K562 (cell line): ENCODE measurements around the gene DOCK1. TPM values are rescaled to one million over a fixed set of nuclear protein-coding genes. Genes with fewer than 3 reads are reported as not detected.

Source experiments
- ATAC-seq: fragments of 200-7000 bp; cut with Tn5 transposase; 3 replicates; pipeline ENCODE4 v1.9.1; 2020; ENCODE audit warnings: moderate library complexity
- BruUV-seq: library from RNA; stranded (reverse); fragments of 400-500 nt; replicated peaks from 2 replicates; lab custom pipeline; 2021; lab: Mats Ljungman, UMichigan
- CTCF ChIA-PET: fragments of 300-600 bp; formaldehyde crosslinking; extraction: SDS; loops from one replicate; lab custom pipeline; 2021; ENCODE audit warnings: low intra/inter-chr PET ratio; lab: Yijun Ruan, JAX
- POLR2A ChIA-PET: fragments of 300-600, 350-650 bp; sonication (Branson Sonifier 250); formaldehyde crosslinking; extraction: SDS; loops from one replicate; lab custom pipeline; 2021; ENCODE audit warnings: antibody characterized with exemption, inconsistent platforms; lab: Yijun Ruan, JAX
- DNase-seq, 4 experiments: peaks; one replicate each; pipeline versions ENCODE4 v3.0.0 to v3.0.0-alpha.2; 2011 to 2018; ENCODE audit warnings: low spot score in 3 of 4, mixed read lengths in 3 of 4; ENCODE audit errors: extremely low read depth in 1 of 4
- FAIRE-seq: peaks from 2 replicates; lab custom pipeline; 2011; peaks lifted over from hg19 to GRCh38; lab: Jason Lieb, UNC
- H2AFZ ChIP-seq: 2 replicates; pipeline ENCODE4 v1.6.0; 2011; ENCODE audit warnings: low read depth, low read length, control low read depth, inconsistent platforms
- H3K27ac ChIP-seq: fragments of 200-600 bp; 3 replicates; pipeline ENCODE4 v1.8.0; 2011; ENCODE audit warnings: low read depth, mild to moderate bottlenecking, control low read depth, inconsistent platforms, low read length, moderate library complexity, mixed read lengths; ENCODE audit errors: extremely low read depth
- H3K27me3 ChIP-seq, 2 experiments: fragments of 300-600 bp in 1 of 2; 2 replicates in 1 of 2; 3 replicates in 1 of 2; pipeline versions ENCODE4 v1.6.0 to v1.8.0; 2011; ENCODE audit warnings: inconsistent platforms in 2 of 2, low read length in 2 of 2, mild to moderate bottlenecking in 1 of 2, mixed read lengths in 1 of 2, moderate library complexity in 1 of 2; ENCODE audit not compliant: control insufficient read depth in 2 of 2, insufficient read depth in 2 of 2
- H3K36me3 ChIP-seq: fragments of 300-600 bp; 3 replicates; pipeline ENCODE4 v1.8.0; 2011; ENCODE audit warnings: mild to moderate bottlenecking, low read length, inconsistent platforms; ENCODE audit not compliant: control insufficient read depth, insufficient read depth
- H3K4me1 ChIP-seq, 2 experiments: fragments of 200-600 bp in 1 of 2; replicated peaks in 1 of 2; 2 replicates in 1 of 2; 3 replicates in 1 of 2; pipeline versions ENCODE4 v1.5.1 to v1.8.0; 2011; ENCODE audit warnings: inconsistent platforms in 2 of 2, low read length in 2 of 2, mild to moderate bottlenecking in 1 of 2, mixed read lengths in 1 of 2, moderate library complexity in 1 of 2; ENCODE audit not compliant: control insufficient read depth in 2 of 2, insufficient read depth in 2 of 2
- H3K4me2 ChIP-seq: 2 replicates; pipeline ENCODE4 v1.6.1; 2011; ENCODE audit warnings: low read length, control low read depth, inconsistent platforms, mixed read lengths; ENCODE audit not compliant: insufficient read depth
- H3K4me3 ChIP-seq: fragments of 200-600 bp; sonication (generic), shearing (Covaris generic); 2 replicates; pipeline ENCODE4 v1.5.1; 2016; ENCODE audit warnings: control low read depth, inconsistent platforms
- H3K79me2 ChIP-seq: fragments of 200-600 bp; 3 replicates; pipeline ENCODE4 v1.8.0; 2011; ENCODE audit warnings: low read length, inconsistent platforms; ENCODE audit not compliant: control insufficient read depth, insufficient read depth
- H3K9ac ChIP-seq, 2 experiments: 2 replicates each; pipeline versions ENCODE4 v1.6.0 to v1.6.1; 2011; ENCODE audit warnings: low read depth in 2 of 2, low read length in 2 of 2, control low read depth in 1 of 2, inconsistent platforms in 1 of 2, mild to moderate bottlenecking in 1 of 2, mixed read lengths in 1 of 2; ENCODE audit not compliant: insufficient read depth in 1 of 2
- H3K9me1 ChIP-seq: one replicate; pipeline ENCODE4 v1.6.0; 2011; ENCODE audit warnings: inconsistent platforms, mild to moderate bottlenecking, low read length, moderate library complexity; ENCODE audit not compliant: control insufficient read depth, insufficient read depth
- H3K9me3 ChIP-seq: replicated peaks from 2 replicates; pipeline ENCODE4 v1.5.1; 2011; ENCODE audit warnings: low read depth, low read length, inconsistent platforms; ENCODE audit not compliant: control insufficient read depth, insufficient read depth
- H4K20me1 ChIP-seq: replicated peaks from 2 replicates; pipeline ENCODE4 v1.6.1; 2011; ENCODE audit warnings: low read length, inconsistent platforms, mixed read lengths; ENCODE audit not compliant: control insufficient read depth, insufficient read depth
- E2F1 ChIP-seq: sonication (generic); formaldehyde crosslinking; IDR thresholded peaks from 2 replicates; pipeline ENCODE4 v1.8.1; 2023; ENCODE audit warnings: mild to moderate bottlenecking, missing genetic modification reagents, moderate library complexity
- HNRNPL ChIP-seq: fragments of 200-400 bp; formaldehyde crosslinking; IDR thresholded peaks from 2 replicates; pipeline ENCODE4 v1.6.1; 2017; ENCODE audit warnings: low read depth, mild to moderate bottlenecking, low read length
- ZC3H4 ChIP-seq: sonication (generic); formaldehyde crosslinking; IDR thresholded peaks from 2 replicates; pipeline ENCODE4 v1.9.0; 2021; ENCODE audit warnings: missing genetic modification reagents, borderline replicate concordance
- WGBS: fragments of 100-300 bp; shearing (Covaris generic); methylation state at CpG from one replicate; pipeline ENCODE4 v1.1.6; 2016; ENCODE audit warnings: low coverage, mixed read lengths; ENCODE audit not compliant: insufficient coverage; ENCODE audit errors: missing lambda C conversion rate; 5-methylcytosine and 5-hydroxymethylcytosine counted together
- in situ Hi-C: fragments of 300-500 bp; cut with MboI; formaldehyde crosslinking; loops from 4 replicates; pipeline ENCODE4 v1.15.0; 2018; ENCODE audit warnings: inconsistent platforms, mixed read lengths
- intact Hi-C: fragments of 100-400 bp; cut with micrococcal nuclease; formaldehyde crosslinking; loops from 2 replicates; pipeline ENCODE4 v1.14.2; 2022
- polyA plus RNA-seq, 8 experiments: library from polyadenylated mRNA; depleted of rRNA in 4 of 8; stranded (reverse) in 5 of 8; unstranded in 3 of 8; fragments of >200 nt; fragmentation: Nextera tagmentation in 2 of 8; fragmentation: Illumina TruSeq in 1 of 8; extraction: Ambion mirVana in 2 of 8; extraction: Trizol in 1 of 8; gene quantifications; 2 replicates each; pipeline versions ENCODE4 v1.2.1 to v1.2.3, GENCODE V29; 2011 to 2014; ENCODE audit warnings: inconsistent platforms in 1 of 8, missing spikeins in 1 of 8
- total RNA-seq, 7 experiments: library from RNA; depleted of rRNA in 6 of 7; stranded (reverse); fragments of >200 nt in 6 of 7; fragmentation: Illumina TruSeq in 2 of 7; extraction: Trizol in 2 of 7; gene quantifications; 2 replicates each; pipeline versions ENCODE4 v1.2.1 to v1.2.3, GENCODE V29; 2011 to 2021; ENCODE audit warnings: low replicate concordance in 1 of 7
- TF ChIP-seq, protein P1 (sequence below): fragments of 450-650 bp; formaldehyde crosslinking; IDR thresholded peaks from 2 replicates; pipeline ENCODE4 v1.4.0; 2022; ENCODE audit warnings: missing genetic modification characterization
- TF ChIP-seq, protein P2 (sequence below): fragments of 450-650 bp; IDR thresholded peaks from 2 replicates; pipeline ENCODE4 v1.6.1; 2016; ENCODE audit warnings: mild to moderate bottlenecking, moderate library complexity

DOCK1 gene
- total and polyA plus RNA-seq, 9 of the 15 experiments (the other 6 are each of a cell fraction or from before 2014, with no cell fraction given) = 0.31 TPM; not detected in 8

GRCh38 chr10:126955934-126956711 lies 50.9 kb downstream of the DOCK1 start (continued):
- TF ChIP-seq, protein P1, sequence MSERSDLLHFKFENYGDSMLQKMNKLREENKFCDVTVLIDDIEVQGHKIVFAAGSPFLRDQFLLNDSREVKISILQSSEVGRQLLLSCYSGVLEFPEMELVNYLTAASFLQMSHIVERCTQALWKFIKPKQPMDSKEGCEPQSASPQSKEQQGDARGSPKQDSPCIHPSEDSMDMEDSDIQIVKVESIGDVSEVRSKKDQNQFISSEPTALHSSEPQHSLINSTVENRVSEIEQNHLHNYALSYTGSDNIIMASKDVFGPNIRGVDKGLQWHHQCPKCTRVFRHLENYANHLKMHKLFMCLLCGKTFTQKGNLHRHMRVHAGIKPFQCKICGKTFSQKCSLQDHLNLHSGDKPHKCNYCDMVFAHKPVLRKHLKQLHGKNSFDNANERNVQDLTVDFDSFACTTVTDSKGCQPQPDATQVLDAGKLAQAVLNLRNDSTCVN (CRISPR knock-in tag) = no peak
- TF ChIP-seq HNRNPL = no peak

- no TSS peak for BruUV-seq
- no peak for ATAC-seq
- no peak for DNase-seq
- intact Hi-C loops (no loop called here), in situ Hi-C loops (no loop called here)
- Histone ChIP-seq H3K4me3 (no peak overlapping the region), H3K4me1 (no peaks in the 10 kb centered on the region), H3K9me1 (no peaks in the 10 kb centered on the region), H3K27me3 (no peaks in the 10 kb centered on the region), H4K20me1 (no peaks in the 10 kb centered on the region), H3K36me3 (no peaks in the 10 kb centered on the region), H3K9me3 (no peaks in the 10 kb centered on the region), H2AFZ (no peak overlapping the region), H3K79me2 (no peaks in the 10 kb centered on the region), H3K9ac (no peak overlapping the region), H3K4me2 (no peak overlapping the region), H3K27ac (no peak overlapping the region)
- WGBS = 0% methylated on average over 1 of the region's 4 CpGs
- FAIRE-seq = no peak
- ChIA-PET POLR2A (no interaction called here), CTCF (no interaction called here)
- TF ChIP-seq ZC3H4 (CRISPR knock-in tag) (no peak), E2F1 (no peak), HNRNPL (no peak)
- TF ChIP-seq, protein P2, sequence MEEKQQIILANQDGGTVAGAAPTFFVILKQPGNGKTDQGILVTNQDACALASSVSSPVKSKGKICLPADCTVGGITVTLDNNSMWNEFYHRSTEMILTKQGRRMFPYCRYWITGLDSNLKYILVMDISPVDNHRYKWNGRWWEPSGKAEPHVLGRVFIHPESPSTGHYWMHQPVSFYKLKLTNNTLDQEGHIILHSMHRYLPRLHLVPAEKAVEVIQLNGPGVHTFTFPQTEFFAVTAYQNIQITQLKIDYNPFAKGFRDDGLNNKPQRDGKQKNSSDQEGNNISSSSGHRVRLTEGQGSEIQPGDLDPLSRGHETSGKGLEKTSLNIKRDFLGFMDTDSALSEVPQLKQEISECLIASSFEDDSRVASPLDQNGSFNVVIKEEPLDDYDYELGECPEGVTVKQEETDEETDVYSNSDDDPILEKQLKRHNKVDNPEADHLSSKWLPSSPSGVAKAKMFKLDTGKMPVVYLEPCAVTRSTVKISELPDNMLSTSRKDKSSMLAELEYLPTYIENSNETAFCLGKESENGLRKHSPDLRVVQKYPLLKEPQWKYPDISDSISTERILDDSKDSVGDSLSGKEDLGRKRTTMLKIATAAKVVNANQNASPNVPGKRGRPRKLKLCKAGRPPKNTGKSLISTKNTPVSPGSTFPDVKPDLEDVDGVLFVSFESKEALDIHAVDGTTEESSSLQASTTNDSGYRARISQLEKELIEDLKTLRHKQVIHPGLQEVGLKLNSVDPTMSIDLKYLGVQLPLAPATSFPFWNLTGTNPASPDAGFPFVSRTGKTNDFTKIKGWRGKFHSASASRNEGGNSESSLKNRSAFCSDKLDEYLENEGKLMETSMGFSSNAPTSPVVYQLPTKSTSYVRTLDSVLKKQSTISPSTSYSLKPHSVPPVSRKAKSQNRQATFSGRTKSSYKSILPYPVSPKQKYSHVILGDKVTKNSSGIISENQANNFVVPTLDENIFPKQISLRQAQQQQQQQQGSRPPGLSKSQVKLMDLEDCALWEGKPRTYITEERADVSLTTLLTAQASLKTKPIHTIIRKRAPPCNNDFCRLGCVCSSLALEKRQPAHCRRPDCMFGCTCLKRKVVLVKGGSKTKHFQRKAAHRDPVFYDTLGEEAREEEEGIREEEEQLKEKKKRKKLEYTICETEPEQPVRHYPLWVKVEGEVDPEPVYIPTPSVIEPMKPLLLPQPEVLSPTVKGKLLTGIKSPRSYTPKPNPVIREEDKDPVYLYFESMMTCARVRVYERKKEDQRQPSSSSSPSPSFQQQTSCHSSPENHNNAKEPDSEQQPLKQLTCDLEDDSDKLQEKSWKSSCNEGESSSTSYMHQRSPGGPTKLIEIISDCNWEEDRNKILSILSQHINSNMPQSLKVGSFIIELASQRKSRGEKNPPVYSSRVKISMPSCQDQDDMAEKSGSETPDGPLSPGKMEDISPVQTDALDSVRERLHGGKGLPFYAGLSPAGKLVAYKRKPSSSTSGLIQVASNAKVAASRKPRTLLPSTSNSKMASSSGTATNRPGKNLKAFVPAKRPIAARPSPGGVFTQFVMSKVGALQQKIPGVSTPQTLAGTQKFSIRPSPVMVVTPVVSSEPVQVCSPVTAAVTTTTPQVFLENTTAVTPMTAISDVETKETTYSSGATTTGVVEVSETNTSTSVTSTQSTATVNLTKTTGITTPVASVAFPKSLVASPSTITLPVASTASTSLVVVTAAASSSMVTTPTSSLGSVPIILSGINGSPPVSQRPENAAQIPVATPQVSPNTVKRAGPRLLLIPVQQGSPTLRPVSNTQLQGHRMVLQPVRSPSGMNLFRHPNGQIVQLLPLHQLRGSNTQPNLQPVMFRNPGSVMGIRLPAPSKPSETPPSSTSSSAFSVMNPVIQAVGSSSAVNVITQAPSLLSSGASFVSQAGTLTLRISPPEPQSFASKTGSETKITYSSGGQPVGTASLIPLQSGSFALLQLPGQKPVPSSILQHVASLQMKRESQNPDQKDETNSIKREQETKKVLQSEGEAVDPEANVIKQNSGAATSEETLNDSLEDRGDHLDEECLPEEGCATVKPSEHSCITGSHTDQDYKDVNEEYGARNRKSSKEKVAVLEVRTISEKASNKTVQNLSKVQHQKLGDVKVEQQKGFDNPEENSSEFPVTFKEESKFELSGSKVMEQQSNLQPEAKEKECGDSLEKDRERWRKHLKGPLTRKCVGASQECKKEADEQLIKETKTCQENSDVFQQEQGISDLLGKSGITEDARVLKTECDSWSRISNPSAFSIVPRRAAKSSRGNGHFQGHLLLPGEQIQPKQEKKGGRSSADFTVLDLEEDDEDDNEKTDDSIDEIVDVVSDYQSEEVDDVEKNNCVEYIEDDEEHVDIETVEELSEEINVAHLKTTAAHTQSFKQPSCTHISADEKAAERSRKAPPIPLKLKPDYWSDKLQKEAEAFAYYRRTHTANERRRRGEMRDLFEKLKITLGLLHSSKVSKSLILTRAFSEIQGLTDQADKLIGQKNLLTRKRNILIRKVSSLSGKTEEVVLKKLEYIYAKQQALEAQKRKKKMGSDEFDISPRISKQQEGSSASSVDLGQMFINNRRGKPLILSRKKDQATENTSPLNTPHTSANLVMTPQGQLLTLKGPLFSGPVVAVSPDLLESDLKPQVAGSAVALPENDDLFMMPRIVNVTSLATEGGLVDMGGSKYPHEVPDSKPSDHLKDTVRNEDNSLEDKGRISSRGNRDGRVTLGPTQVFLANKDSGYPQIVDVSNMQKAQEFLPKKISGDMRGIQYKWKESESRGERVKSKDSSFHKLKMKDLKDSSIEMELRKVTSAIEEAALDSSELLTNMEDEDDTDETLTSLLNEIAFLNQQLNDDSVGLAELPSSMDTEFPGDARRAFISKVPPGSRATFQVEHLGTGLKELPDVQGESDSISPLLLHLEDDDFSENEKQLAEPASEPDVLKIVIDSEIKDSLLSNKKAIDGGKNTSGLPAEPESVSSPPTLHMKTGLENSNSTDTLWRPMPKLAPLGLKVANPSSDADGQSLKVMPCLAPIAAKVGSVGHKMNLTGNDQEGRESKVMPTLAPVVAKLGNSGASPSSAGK = no peak
Measured at GRCh38 chr10:126956712-126957108, 51.5 kb downstream of the DOCK1 start.
